ENCODE measurements around the gene RPL37A.

DNA sequence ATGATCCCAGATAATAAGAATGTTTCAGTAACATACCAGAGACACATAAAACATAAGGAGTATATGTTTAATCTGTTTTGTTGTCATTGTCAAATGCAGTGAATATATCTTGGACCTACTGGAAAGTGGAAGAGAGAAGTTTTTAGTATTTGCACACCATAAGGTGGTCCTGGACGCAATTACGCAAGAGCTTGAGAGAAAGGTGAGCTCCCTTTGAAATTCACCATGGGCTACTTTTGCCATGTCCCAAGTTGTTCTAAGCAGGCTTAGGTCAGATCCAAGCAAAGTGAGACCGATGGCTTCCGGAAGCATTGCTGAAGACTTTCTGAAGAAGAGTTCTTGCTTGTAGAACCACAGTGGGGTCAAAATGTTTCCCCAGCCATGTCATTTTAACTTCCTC lies 30.8 kb upstream of the RPL37A start:
- no peak for TF ChIP-seq POLR2AphosphoS5 (IDR thresholded peaks at IDR 0.05; ENCODE audit: low read depth, low read length)
- no peak for TF ChIP-seq POLR2A (IDR thresholded peaks at IDR 0.05; ENCODE audit: low read depth, low read length)
- no peak for TF ChIP-seq TAF1 (IDR thresholded peaks at IDR 0.05; ENCODE audit: borderline replicate concordance, low read depth, low read length)
